B cell (primary cell): Measurements from ENCODE around the gene CDYL. TPM values are rescaled to one million over a fixed set of nuclear protein-coding genes. Genes with fewer than 3 reads are reported as not detected.
A peak's percentile ranks its signal among the peaks of the same experiment; 100 is the strongest.

Experiments used
- ATAC-seq: fragments of 200-7000 bp; cut with Tn5 transposase; one replicate; pipeline ENCODE4 v1.10.0; 2021; ENCODE audit warnings: low read depth, mild to moderate bottlenecking, moderate number of reproducible peaks, moderate library complexity
- CTCF ChIA-PET: fragments of 350-600 bp; sonication (Branson Sonifier 250); formaldehyde crosslinking; loops from one replicate; lab custom pipeline; 2021; ENCODE audit warnings: antibody characterized with exemption, inconsistent platforms; lab: Charles Lee
- POLR2A ChIA-PET: fragments of 350-600 bp; sonication (Branson Sonifier 250); formaldehyde crosslinking; loops from one replicate; lab custom pipeline; 2021; ENCODE audit warnings: antibody characterized with exemption; lab: Charles Lee
- DNase-seq: peaks from one replicate; pipeline ENCODE4 v3.0.0; 2013
- H2AFZ ChIP-seq: 2 replicates; pipeline ENCODE4 v1.6.1; 2012; ENCODE audit warnings: mild to moderate bottlenecking, low read depth, low read length; ENCODE audit not compliant: insufficient read depth, poor library complexity, severe bottlenecking
- H3K27ac ChIP-seq, 2 donors: 1 replicate in 1 of 2; 2 replicates in 1 of 2; pipeline ENCODE4 v1.5.1; 2012 to 2013; ENCODE audit warnings: low read length in 2 of 2, mild to moderate bottlenecking in 2 of 2, moderate library complexity in 1 of 2
- H3K27me3 ChIP-seq, 4 experiments: fragments of 200-600 bp in 1 of 4; sonication (generic) in 1 of 4; replicated peaks in 1 of 4; 1 replicate in 2 of 4; 2 replicates in 2 of 4; pipeline versions ENCODE4 v1.6.1 to v1.7.0; 2013 to 2016; ENCODE audit warnings: low read length in 3 of 4, mild to moderate bottlenecking in 2 of 4, mixed read lengths in 1 of 4, moderate library complexity in 1 of 4; ENCODE audit not compliant: insufficient read depth in 4 of 4, control insufficient read depth in 3 of 4; ENCODE audit errors: control extremely low read depth in 1 of 4
- H3K36me3 ChIP-seq, 2 experiments: replicated peaks in 1 of 2; 1 replicate in 1 of 2; 2 replicates in 1 of 2; pipeline versions ENCODE4 v1.6.1 to v1.7.1; 2013; ENCODE audit warnings: low read length in 1 of 2; ENCODE audit not compliant: insufficient read depth in 2 of 2, control insufficient read depth in 1 of 2; ENCODE audit errors: control extremely low read depth in 1 of 2, extremely low read depth in 1 of 2
- H3K4me1 ChIP-seq, 2 donors: fragments of 200-600 bp in 1 of 2; sonication (generic) in 1 of 2; 1 replicate in 1 of 2; 2 replicates in 1 of 2; pipeline versions ENCODE4 v1.5.1 to v1.6.1; 2013 to 2017; ENCODE audit warnings: low read length in 2 of 2; ENCODE audit not compliant: control insufficient read depth in 2 of 2, insufficient read depth in 2 of 2
- H3K4me2 ChIP-seq: replicated peaks from 2 replicates; pipeline ENCODE3; 2012; ENCODE audit warnings: mild to moderate bottlenecking, low read depth, low read length; ENCODE audit not compliant: poor library complexity, severe bottlenecking
- H3K4me3 ChIP-seq, 5 experiments: fragments of 200-600 bp in 1 of 5; sonication (generic) in 1 of 5; 1 replicate in 3 of 5; 2 replicates in 2 of 5; pipeline versions ENCODE4 v1.5.1 to v1.7.0; 2011 to 2016; ENCODE audit warnings: low read length in 4 of 5, mild to moderate bottlenecking in 4 of 5, low read depth in 2 of 5, control low read depth in 1 of 5, moderate library complexity in 1 of 5; ENCODE audit not compliant: insufficient read depth in 1 of 5; ENCODE audit errors: control extremely low read depth in 1 of 5, extremely low read depth in 1 of 5
- H3K79me2 ChIP-seq: fragments of 200-600 bp; sonication (generic); one replicate; pipeline ENCODE4 v1.6.0; 2016; ENCODE audit warnings: low read length; ENCODE audit not compliant: control insufficient read depth, insufficient read depth
- H3K9ac ChIP-seq: fragments of 200-600 bp; sonication (generic); 2 replicates; pipeline ENCODE4 v1.6.1; 2017; ENCODE audit warnings: mild to moderate bottlenecking, low read length, moderate library complexity
- H3K9me3 ChIP-seq, 3 donors: one replicate each; pipeline versions ENCODE4 v1.6.1 to v1.7.1; 2013; ENCODE audit warnings: low read length in 2 of 3; ENCODE audit not compliant: control insufficient read depth in 2 of 3, insufficient read depth in 1 of 3; ENCODE audit errors: control extremely low read depth in 1 of 3
- H4K20me1 ChIP-seq: 2 replicates; pipeline ENCODE4 v1.6.0; 2012; ENCODE audit warnings: mild to moderate bottlenecking, low read length; ENCODE audit not compliant: insufficient read depth, control insufficient read depth, poor library complexity, severe bottlenecking
- H3K27ac Mint-ChIP-seq: one replicate; pipeline ENCODE4 v1.8.0; 2021; ENCODE audit warnings: mixed read lengths
- H3K27me3 Mint-ChIP-seq: one replicate; pipeline ENCODE4 v1.8.0; 2021; ENCODE audit warnings: mixed read lengths
- H3K4me1 Mint-ChIP-seq: one replicate; pipeline ENCODE4 v1.8.0; 2021; ENCODE audit warnings: mixed read lengths
- H3K4me3 Mint-ChIP-seq: one replicate; pipeline ENCODE4 v1.8.0; 2021; ENCODE audit warnings: mixed read lengths
- H3K9me3 Mint-ChIP-seq: one replicate; pipeline ENCODE4 v1.8.0; 2022; ENCODE audit warnings: mixed read lengths; ENCODE audit not compliant: insufficient read depth
- EZH2 ChIP-seq: IDR thresholded peaks from 2 replicates; pipeline ENCODE4 v1.6.1; 2012; ENCODE audit warnings: borderline replicate concordance, low read depth, mild to moderate bottlenecking, moderate library complexity, low read length; ENCODE audit not compliant: insufficient read depth, poor library complexity, severe bottlenecking
- WGBS: methylation state at CpG from one replicate; pipeline ENCODE4 v1.1.5; 2013; ENCODE audit warnings: missing lambda C conversion rate; ENCODE audit not compliant: insufficient coverage; 5-methylcytosine and 5-hydroxymethylcytosine counted together
- intact Hi-C: fragments of 100-400 bp; cut with micrococcal nuclease; formaldehyde crosslinking; loops from one replicate; pipeline ENCODE4 v1.10.0; 2022
- polyA plus RNA-seq: library from polyadenylated mRNA; depleted of rRNA; stranded (reverse); fragments of >200 nt; gene quantifications from 2 replicates; pipeline ENCODE4 v1.2.3, GENCODE V29; 2012
- total RNA-seq, 2 donors: library from RNA; stranded (reverse); fragments of 120-200 nt in 1 of 2; gene quantifications; 1 replicate in 1 of 2; 2 replicates in 1 of 2; pipeline versions ENCODE4 v1.2.3 to v1.2.4, GENCODE V29; 2013 to 2022
- TF ChIP-seq, protein P1 (sequence below): fragments of 200-600 bp; IDR thresholded peaks from one replicate; pipeline ENCODE4 v1.8.0; 2022; ENCODE audit warnings: antibody characterized with exemption, mild to moderate bottlenecking

Gene CDYL
- total and polyA plus RNA-seq, 2 donors (not counting 1 experiment from before 2014, with no cell fraction given) = 15.6 to 63.0 TPM

DNA sequence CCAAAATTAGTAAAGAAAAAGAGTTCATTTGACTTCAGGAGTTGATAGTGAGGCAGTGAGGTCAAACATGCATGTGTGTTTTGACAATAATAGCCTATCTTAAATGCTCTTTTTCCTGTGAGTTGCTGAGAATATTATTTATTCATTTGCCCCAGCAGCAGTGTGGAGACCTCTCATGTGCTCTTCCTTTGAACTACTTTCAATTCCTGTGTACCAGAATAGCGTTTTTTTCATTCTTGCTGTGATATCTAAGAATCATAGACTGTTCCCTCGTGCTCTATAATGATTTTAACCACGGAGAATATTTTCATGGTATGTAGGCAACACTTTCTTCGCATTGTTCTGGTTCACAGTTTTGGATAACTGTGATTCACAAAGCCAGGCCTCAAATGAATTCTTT, 5.2 kb downstream of the CDYL start:
- H3K27me3 Mint-ChIP-seq = no peaks in the 10 kb centered on the region
- peaks cover 66% of the 10 kb centered on the region for H3K4me1 Mint-ChIP-seq
- H3K27ac Mint-ChIP-seq = peak overlapping the region; percentile 79
- peak overlapping the region in 1 of 2 donors; percentile 60 for H3K27ac ChIP-seq
- peak overlapping the region; percentile 57 for H3K4me2 ChIP-seq
- H3K27me3 ChIP-seq = no peaks in the 10 kb centered on the region
- no peak overlapping the region for H3K4me3 ChIP-seq
- WGBS = 17% methylated on average over 1 of the region's 4 CpGs
- H3K4me1 ChIP-seq = peaks cover 27 to 44% of the 10 kb centered on the region in 2 donors
- H3K79me2 ChIP-seq = peaks cover 93% of the 10 kb centered on the region
- ChIA-PET POLR2A (no interaction called here), CTCF (interaction anchor here (0.8 to 3.0 kb wide), 3 partner anchors 8 to 121 kb away, joined by 3 to 12 read pairs (median 3); no protein-coding TSS in a partner anchor)
- no peak for DNase-seq
- intact Hi-C loops = loop anchor here (1.0 to 10.0 kb wide), 2 partner anchors 8 to 103 kb away; no protein-coding TSS in a partner anchor
- H2AFZ ChIP-seq = no peak overlapping the region
- ATAC-seq = no peak
- H3K9me3 Mint-ChIP-seq = peaks cover 2% of the 10 kb centered on the region
- H3K9me3 ChIP-seq = peaks cover 0 to 5% (median 4%) of the 10 kb centered on the region in 3 donors
- H3K36me3 ChIP-seq = no peaks in the 10 kb centered on the region
- peak overlapping the region; percentile 2 for H3K9ac ChIP-seq
- TF ChIP-seq EZH2 = no peak
- TF ChIP-seq, protein P1, sequence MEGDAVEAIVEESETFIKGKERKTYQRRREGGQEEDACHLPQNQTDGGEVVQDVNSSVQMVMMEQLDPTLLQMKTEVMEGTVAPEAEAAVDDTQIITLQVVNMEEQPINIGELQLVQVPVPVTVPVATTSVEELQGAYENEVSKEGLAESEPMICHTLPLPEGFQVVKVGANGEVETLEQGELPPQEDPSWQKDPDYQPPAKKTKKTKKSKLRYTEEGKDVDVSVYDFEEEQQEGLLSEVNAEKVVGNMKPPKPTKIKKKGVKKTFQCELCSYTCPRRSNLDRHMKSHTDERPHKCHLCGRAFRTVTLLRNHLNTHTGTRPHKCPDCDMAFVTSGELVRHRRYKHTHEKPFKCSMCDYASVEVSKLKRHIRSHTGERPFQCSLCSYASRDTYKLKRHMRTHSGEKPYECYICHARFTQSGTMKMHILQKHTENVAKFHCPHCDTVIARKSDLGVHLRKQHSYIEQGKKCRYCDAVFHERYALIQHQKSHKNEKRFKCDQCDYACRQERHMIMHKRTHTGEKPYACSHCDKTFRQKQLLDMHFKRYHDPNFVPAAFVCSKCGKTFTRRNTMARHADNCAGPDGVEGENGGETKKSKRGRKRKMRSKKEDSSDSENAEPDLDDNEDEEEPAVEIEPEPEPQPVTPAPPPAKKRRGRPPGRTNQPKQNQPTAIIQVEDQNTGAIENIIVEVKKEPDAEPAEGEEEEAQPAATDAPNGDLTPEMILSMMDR = no peak
- peak overlapping the region; percentile 76 for H3K4me3 Mint-ChIP-seq
- H4K20me1 ChIP-seq = peaks cover 54% of the 10 kb centered on the region

DNA sequence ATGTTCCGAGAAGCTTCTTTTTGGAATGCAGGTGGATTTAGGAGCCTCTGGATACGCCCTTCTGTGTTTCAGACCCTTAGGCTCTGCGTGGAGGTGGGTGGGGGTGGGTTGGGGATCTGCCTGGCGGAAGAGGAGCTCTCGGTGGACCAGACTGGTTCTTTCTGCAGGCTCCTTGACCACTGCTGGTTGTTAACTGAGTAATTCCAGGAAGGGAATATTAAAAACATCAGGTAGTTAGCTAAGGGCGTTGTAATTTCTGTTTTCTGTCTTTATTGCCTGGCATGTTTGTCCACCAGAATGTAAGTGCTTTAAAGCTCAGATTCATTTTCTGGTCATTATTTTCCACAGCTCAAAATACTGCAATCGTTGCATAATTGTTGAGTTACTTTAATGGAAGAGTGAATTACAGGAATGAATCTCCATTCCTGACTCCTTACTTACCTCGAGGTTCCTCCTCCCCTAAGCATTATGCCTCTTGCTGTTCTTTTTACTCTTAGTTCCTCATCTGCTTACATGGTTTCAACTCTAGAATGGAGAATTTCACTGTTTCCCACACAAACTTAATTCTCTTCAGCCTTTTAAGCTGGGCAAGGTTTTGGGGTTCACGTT, 5.9 kb downstream of the CDYL start:
- H3K4me1 ChIP-seq = peaks cover 27 to 44% of the 10 kb centered on the region in 2 donors
- peak overlapping the region; percentile 57 for H3K4me2 ChIP-seq
- no peaks in the 10 kb centered on the region for H3K36me3 ChIP-seq
- H3K4me3 Mint-ChIP-seq = peak overlapping the region; percentile 76
- no peak overlapping the region for H3K9ac ChIP-seq
- ATAC-seq = no peak
- POLR2A ChIA-PET = no interaction called here
- peaks cover 60% of the 10 kb centered on the region for H4K20me1 ChIP-seq
- H2AFZ ChIP-seq = no peak overlapping the region
- H3K9me3 Mint-ChIP-seq = peaks cover 2% of the 10 kb centered on the region
- intact Hi-C loops = loop anchor here (1.0 to 10.0 kb wide), 2 partner anchors 7 to 103 kb away; no protein-coding TSS in a partner anchor
- peak overlapping the region; percentile 71 for H3K27ac Mint-ChIP-seq
- peaks cover 99% of the 10 kb centered on the region for H3K79me2 ChIP-seq
- TF ChIP-seq, protein P1 = no peak
- no peak for TF ChIP-seq EZH2
- 73% methylated on average over 4 of the region's 9 CpGs for WGBS
- CTCF ChIA-PET = interaction anchor here (0.8 to 3.0 kb wide), 3 partner anchors 7 to 120 kb away, joined by 3 to 12 read pairs (median 3); no protein-coding TSS in a partner anchor
- H3K4me1 Mint-ChIP-seq = peaks cover 71% of the 10 kb centered on the region
- H3K9me3 ChIP-seq = peaks cover 0 to 5% (median 4%) of the 10 kb centered on the region in 3 donors
- H3K27me3 Mint-ChIP-seq = no peaks in the 10 kb centered on the region
- H3K4me3 ChIP-seq = no peak overlapping the region
- no peak for DNase-seq
- H3K27ac ChIP-seq = peak overlapping the region in 1 of 2 donors; percentile 60
- H3K27me3 ChIP-seq = no peaks in the 10 kb centered on the region
